ENCODE data around the gene SCARB2.

Gene SCARB2

GRCh38 chr4:76195326-76195725 is 18.3 kb downstream of the SCARB2 start:
- no peak overlapping the region for H3K4me3 ChIP-seq (ENCODE audit: low read length)
- no peak for DNase-seq (ENCODE audit: low read depth)
- TF ChIP-seq CTCF (conservative IDR thresholded peaks at IDR 0.05; ENCODE audit: low read length): no peak

GRCh38 chr4:76194325-76194724 is 19.3 kb downstream of the SCARB2 start:
- no peak overlapping the region for H3K4me3 ChIP-seq (ENCODE audit: low read length)
- no peak for TF ChIP-seq CTCF (conservative IDR thresholded peaks at IDR 0.05; ENCODE audit: low read length)
- peak; percentile 90 for DNase-seq (ENCODE audit: low read depth)

GRCh38 chr4:76192236-76192635 is 21.4 kb downstream of the SCARB2 start:
- DNase-seq (ENCODE audit: low read depth): peak; percentile 29
- TF ChIP-seq CTCF (conservative IDR thresholded peaks at IDR 0.05; ENCODE audit: low read length): no peak
- no peak overlapping the region for H3K4me3 ChIP-seq (ENCODE audit: low read length)

GRCh38 chr4:76188557-76188956 is 25.1 kb downstream of the SCARB2 start:
- no peak overlapping the region for H3K4me3 ChIP-seq (ENCODE audit: low read length)
- no peak for DNase-seq (ENCODE audit: low read depth)
- no peak for TF ChIP-seq CTCF (conservative IDR thresholded peaks at IDR 0.05; ENCODE audit: low read length)

- DNase-seq (ENCODE audit: low read depth): no peak
- no peak for TF ChIP-seq CTCF (conservative IDR thresholded peaks at IDR 0.05; ENCODE audit: low read length)
- no peak overlapping the region for H3K4me3 ChIP-seq (ENCODE audit: low read length)
Measured at GRCh38 chr4:76188149-76188548, 25.5 kb downstream of the SCARB2 start.

- TF ChIP-seq CTCF (conservative IDR thresholded peaks at IDR 0.05; ENCODE audit: low read length): no peak
- no peak overlapping the region for H3K4me3 ChIP-seq (ENCODE audit: low read length)
- DNase-seq (ENCODE audit: low read depth): no peak
Measured at GRCh38 chr4:76187152-76187551, 26.5 kb downstream of the SCARB2 start.

- DNase-seq (ENCODE audit: low read depth): no peak
- no peak for TF ChIP-seq CTCF (conservative IDR thresholded peaks at IDR 0.05; ENCODE audit: low read length)
- H3K4me3 ChIP-seq (ENCODE audit: low read length): no peak overlapping the region
Measured at GRCh38 chr4:76182463-76182862, 31.2 kb downstream of the SCARB2 start.
